ENCODE results near the gene BRD2.

Gene BRD2

GRCh38 chr6:32952817-32953739 lies 15.3 kb upstream of the BRD2 start, which contains the start of gene HLA-DMA:
Gene HLA-DMA, minus strand, starts transcription at chr6:32953097. Its CDS starts 61 bp downstream, at chr6:32953036.
- Histone ChIP-seq H3K4me3 (ENCODE audit: low read depth, low read length) (no peak within 1 kb of the TSS), H3K27me3 (ENCODE audit: insufficient read depth, low read depth, severe bottlenecking) (no peaks in the 10 kb centered on the region), H3K9me3 (ENCODE audit: severe bottlenecking) (no peaks in the 10 kb centered on the region), H3K36me3 (no peaks in the 10 kb centered on the region), H3K27ac (no peak within 1 kb of the TSS)
- peak; percentile 96 for TF ChIP-seq CTCF (IDR thresholded peaks at IDR 0.05; ENCODE audit: low read depth, low read length)
- peak; percentile 71 for DNase-seq

GRCh38 chr6:32953775-32954174 lies 14.6 kb upstream of the BRD2 start:
- Histone ChIP-seq H3K27me3 (ENCODE audit: insufficient read depth, low read depth, severe bottlenecking) (no peaks in the 10 kb centered on the region), H3K27ac (no peak overlapping the region), H3K4me3 (ENCODE audit: low read depth, low read length) (no peak overlapping the region), H3K36me3 (no peaks in the 10 kb centered on the region), H3K9me3 (ENCODE audit: severe bottlenecking) (no peaks in the 10 kb centered on the region)
- TF ChIP-seq CTCF (IDR thresholded peaks at IDR 0.05; ENCODE audit: low read depth, low read length) = no peak
- DNase-seq = no peak

- Histone ChIP-seq H3K27me3 (ENCODE audit: insufficient read depth, low read depth, severe bottlenecking) (no peaks in the 10 kb centered on the region), H3K36me3 (no peaks in the 10 kb centered on the region), H3K4me3 (ENCODE audit: low read depth, low read length) (no peak overlapping the region), H3K9me3 (ENCODE audit: severe bottlenecking) (no peaks in the 10 kb centered on the region), H3K27ac (no peak overlapping the region)
- DNase-seq = no peak
- TF ChIP-seq CTCF (IDR thresholded peaks at IDR 0.05; ENCODE audit: low read depth, low read length) = no peak
These were observed 14.1 kb upstream of the BRD2 start for GRCh38 chr6:32954267-32954666.

GRCh38 chr6:32954986-32955802 lies 13.2 kb upstream of the BRD2 start:
- peak; percentile 80 for TF ChIP-seq CTCF (IDR thresholded peaks at IDR 0.05; ENCODE audit: low read depth, low read length)
- H3K36me3 ChIP-seq = no peaks in the 10 kb centered on the region
- H3K27ac ChIP-seq = no peak overlapping the region
- H3K4me3 ChIP-seq (ENCODE audit: low read depth, low read length) = no peak overlapping the region
- no peaks in the 10 kb centered on the region for H3K9me3 ChIP-seq (ENCODE audit: severe bottlenecking)
- H3K27me3 ChIP-seq (ENCODE audit: insufficient read depth, low read depth, severe bottlenecking) = no peaks in the 10 kb centered on the region
- peak; percentile 62 for DNase-seq

- H3K27ac ChIP-seq = no peak overlapping the region
- DNase-seq = no peak
- H3K36me3 ChIP-seq = no peaks in the 10 kb centered on the region
- H3K9me3 ChIP-seq (ENCODE audit: severe bottlenecking) = no peaks in the 10 kb centered on the region
- no peak for TF ChIP-seq CTCF (IDR thresholded peaks at IDR 0.05; ENCODE audit: low read depth, low read length)
- H3K27me3 ChIP-seq (ENCODE audit: insufficient read depth, low read depth, severe bottlenecking) = no peaks in the 10 kb centered on the region
- no peak overlapping the region for H3K4me3 ChIP-seq (ENCODE audit: low read depth, low read length)
These were observed 12.2 kb upstream of the BRD2 start for GRCh38 chr6:32956176-32956575.

Data from WERI-Rb-1 (cell line).